ENCODE data around the gene RGS6.

Gene RGS6

GRCh38 chr14:72559202-72559601, 627.0 kb downstream of the RGS6 start:
- TF ChIP-seq CTCF (IDR thresholded peaks at IDR 0.05; ENCODE audit: low read depth, low read length): no peak
- no peak overlapping the region for H3K4me3 ChIP-seq (ENCODE audit: low read depth, low read length)

GRCh38 chr14:72559669-72560255, 627.5 kb downstream of the RGS6 start:
- H3K4me3 ChIP-seq (ENCODE audit: low read depth, low read length): no peak overlapping the region
- TF ChIP-seq CTCF (IDR thresholded peaks at IDR 0.05; ENCODE audit: low read depth, low read length): no peak

GRCh38 chr14:72560331-72560730, 628.1 kb downstream of the RGS6 start:
- no peak overlapping the region for H3K4me3 ChIP-seq (ENCODE audit: low read depth, low read length)
- TF ChIP-seq CTCF (IDR thresholded peaks at IDR 0.05; ENCODE audit: low read depth, low read length): no peak

GRCh38 chr14:72560889-72561493, 628.8 kb downstream of the RGS6 start:
- TF ChIP-seq CTCF (IDR thresholded peaks at IDR 0.05; ENCODE audit: low read depth, low read length): no peak

GRCh38 chr14:72562300-72562699, 630.1 kb downstream of the RGS6 start:
- TF ChIP-seq CTCF (IDR thresholded peaks at IDR 0.05; ENCODE audit: low read depth, low read length): no peak
- H3K4me3 ChIP-seq (ENCODE audit: low read depth, low read length): no peak overlapping the region

More at GRCh38 chr14:72560889-72561493, 628.8 kb downstream of the RGS6 start:
- no peak overlapping the region for H3K4me3 ChIP-seq (ENCODE audit: low read depth, low read length)

- no peak for TF ChIP-seq CTCF (IDR thresholded peaks at IDR 0.05; ENCODE audit: low read depth, low read length)
- no peak overlapping the region for H3K4me3 ChIP-seq (ENCODE audit: low read depth, low read length)
These were observed 631.4 kb downstream of the RGS6 start for GRCh38 chr14:72563676-72564075.

- no peak for TF ChIP-seq CTCF (IDR thresholded peaks at IDR 0.05; ENCODE audit: low read depth, low read length)
- no peak overlapping the region for H3K4me3 ChIP-seq (ENCODE audit: low read depth, low read length)
These were observed 632.9 kb downstream of the RGS6 start for GRCh38 chr14:72565149-72565559.

All from WI38 (cell line).